Osteocyte (in vitro differentiated cells): Measurements from ENCODE around the gene CHMP2B. TPM values are rescaled to one million over a fixed set of nuclear protein-coding genes. Genes with fewer than 3 reads are reported as not detected.

ENCODE experiments used
- DNase-seq: peaks from one replicate; pipeline ENCODE4 v3.0.0; 2021; ENCODE audit warnings: mixed read lengths; ENCODE audit not compliant: unreplicated experiment; ENCODE audit errors: extremely low spot score
- H3K27ac Mint-ChIP-seq: one replicate; pipeline ENCODE4 v1.8.0; 2021; ENCODE audit warnings: mild to moderate bottlenecking, mixed read lengths; ENCODE audit not compliant: unreplicated experiment
- H3K27me3 Mint-ChIP-seq: one replicate; pipeline ENCODE4 v1.8.0; 2021; ENCODE audit warnings: mixed read lengths; ENCODE audit not compliant: unreplicated experiment
- H3K36me3 Mint-ChIP-seq: one replicate; pipeline ENCODE4 v1.8.0; 2021; ENCODE audit warnings: mixed read lengths; ENCODE audit not compliant: unreplicated experiment
- H3K4me1 Mint-ChIP-seq: one replicate; pipeline ENCODE4 v1.8.0; 2021; ENCODE audit warnings: mixed read lengths; ENCODE audit not compliant: unreplicated experiment
- H3K4me3 Mint-ChIP-seq: one replicate; pipeline ENCODE4 v1.8.0; 2021; ENCODE audit warnings: mild to moderate bottlenecking, moderate library complexity, mixed read lengths; ENCODE audit not compliant: unreplicated experiment
- H3K9me3 Mint-ChIP-seq: one replicate; pipeline ENCODE4 v1.8.0; 2021; ENCODE audit warnings: mixed read lengths; ENCODE audit not compliant: unreplicated experiment
- CTCF ChIP-seq: fragments of 200-600 bp; sonication (generic); IDR thresholded peaks from 2 replicates; pipeline ENCODE4 v1.5.0; 2021; ENCODE audit warnings: antibody characterized with exemption, mild to moderate bottlenecking, moderate library complexity
- total RNA-seq: library from RNA; stranded (reverse); gene quantifications from 2 replicates; pipeline ENCODE4 v1.2.1, GENCODE V29; 2021

CHMP2B gene
- total RNA-seq, 1 donor from 2014 or later, result 36.9 TPM

DNA sequence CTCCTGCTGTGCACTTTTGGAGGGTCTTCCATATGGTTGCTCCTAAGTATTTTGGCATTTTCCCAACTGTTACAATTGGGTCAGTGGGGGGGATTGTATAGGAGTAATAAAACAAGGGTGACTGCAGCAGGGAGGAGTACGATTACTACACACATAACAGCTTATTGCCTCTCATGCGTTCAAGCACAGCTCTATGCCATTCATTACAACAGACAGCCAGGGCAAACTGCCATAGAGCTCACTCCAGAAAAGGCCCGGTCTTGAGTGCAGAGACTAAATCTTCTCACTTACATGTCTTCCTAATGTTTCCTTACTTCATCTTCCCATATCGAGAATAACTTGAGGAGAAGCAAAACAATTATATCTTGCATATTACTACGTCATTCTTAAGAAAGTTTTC is 1.4 kb upstream of the CHMP2B start:
- peaks cover 20% of the 10 kb centered on the region for H3K4me1 Mint-ChIP-seq
- no peak for DNase-seq
- TF ChIP-seq CTCF, result no peak
- H3K27me3 Mint-ChIP-seq, result peaks cover 29% of the 10 kb centered on the region
- no peaks in the 10 kb centered on the region for H3K9me3 Mint-ChIP-seq
- no peak overlapping the region for H3K27ac Mint-ChIP-seq
- peak overlapping the region; percentile 45 for H3K4me3 Mint-ChIP-seq
- H3K36me3 Mint-ChIP-seq, result peaks cover 1% of the 10 kb centered on the region

GRCh38 chr3:87227835-87228144 is 681 bp downstream of the CHMP2B start:
- peaks cover 1% of the 10 kb centered on the region for H3K36me3 Mint-ChIP-seq
- H3K27me3 Mint-ChIP-seq, result peaks cover 13% of the 10 kb centered on the region
- no peak for TF ChIP-seq CTCF
- H3K4me1 Mint-ChIP-seq, result peaks cover 34% of the 10 kb centered on the region
- H3K9me3 Mint-ChIP-seq, result no peaks in the 10 kb centered on the region
- DNase-seq, result no peak
- peak overlapping the region; percentile 97 for H3K27ac Mint-ChIP-seq
- peak overlapping the region; percentile 97 for H3K4me3 Mint-ChIP-seq

DNA sequence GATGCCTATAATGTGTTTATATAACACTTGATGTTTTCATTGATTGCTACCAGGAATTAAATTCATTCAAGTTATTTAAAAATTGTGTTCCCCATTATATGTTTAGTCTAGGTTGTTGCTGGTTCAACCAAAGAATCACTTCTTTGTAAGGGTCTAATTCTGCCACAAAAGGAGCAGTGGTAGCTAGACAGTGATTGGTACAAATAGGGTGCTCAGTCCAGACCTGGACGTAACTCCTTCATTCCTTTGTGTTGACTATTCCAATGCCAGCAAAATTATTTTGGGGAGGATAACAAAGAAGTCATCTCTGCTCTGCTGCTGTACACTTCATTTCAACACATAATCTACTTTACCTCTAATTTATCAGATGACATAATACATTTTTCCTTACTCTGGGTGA is 1.2 kb downstream of the CHMP2B start:
- no peak for TF ChIP-seq CTCF
- Mint-ChIP-seq H3K36me3 (peaks cover 1% of the 10 kb centered on the region), H3K4me1 (peaks cover 39% of the 10 kb centered on the region), H3K27me3 (peaks cover 9% of the 10 kb centered on the region), H3K9me3 (no peaks in the 10 kb centered on the region), H3K4me3 (peak overlapping the region; percentile 97), H3K27ac (no peak overlapping the region)
- DNase-seq, result no peak

- Mint-ChIP-seq H3K9me3 (no peaks in the 10 kb centered on the region), H3K4me1 (peaks cover 43% of the 10 kb centered on the region), H3K27me3 (peaks cover 8% of the 10 kb centered on the region), H3K27ac (no peak overlapping the region), H3K36me3 (peaks cover 1% of the 10 kb centered on the region), H3K4me3 (peak overlapping the region; percentile 23)
- no peak for DNase-seq
- TF ChIP-seq CTCF, result no peak
These were observed 2.0 kb downstream of the CHMP2B start for GRCh38 chr3:87229113-87229512.

DNA sequence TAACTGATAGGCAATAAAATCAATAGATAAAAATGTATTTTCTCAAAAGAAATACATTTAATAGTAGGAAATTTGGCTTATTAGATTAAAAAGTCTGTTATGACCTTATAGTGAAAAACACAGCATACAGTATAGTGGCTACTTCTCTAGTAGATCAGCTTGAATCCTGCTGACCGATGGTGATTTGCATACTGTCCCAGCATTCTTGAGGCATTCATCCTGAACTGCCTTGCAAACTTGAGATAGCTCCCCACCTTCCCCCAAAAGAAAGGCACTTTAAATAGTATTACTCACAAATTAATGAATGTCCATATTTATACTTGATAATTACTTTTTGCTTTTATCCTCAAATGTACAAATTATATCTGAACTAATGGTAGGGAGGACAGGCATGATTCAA is 6.7 kb downstream of the CHMP2B start:
- H3K27ac Mint-ChIP-seq, result no peak overlapping the region
- H3K4me1 Mint-ChIP-seq, result peaks cover 32% of the 10 kb centered on the region
- no peak overlapping the region for H3K4me3 Mint-ChIP-seq
- no peak for TF ChIP-seq CTCF
- H3K9me3 Mint-ChIP-seq, result no peaks in the 10 kb centered on the region
- peaks cover 4% of the 10 kb centered on the region for H3K36me3 Mint-ChIP-seq
- DNase-seq, result no peak
- no peaks in the 10 kb centered on the region for H3K27me3 Mint-ChIP-seq
